PC-9 (cell line): ENCODE measurements around the gene SLCO4A1. TPM values are rescaled to one million over a fixed set of nuclear protein-coding genes. Genes with fewer than 3 reads are reported as not detected.

Source experiments
- BruUV-seq: library from RNA; stranded (reverse); fragments of 400-500 nt; replicated peaks from 2 replicates; lab custom pipeline; 2021; lab: Mats Ljungman, UMichigan
- CTCF ChIA-PET: fragments of 300-600 bp; sonication (Branson Sonifier 250); formaldehyde crosslinking; loops from one replicate; lab custom pipeline; 2022; ENCODE audit warnings: antibody characterized with exemption; lab: Charles Lee
- POLR2A ChIA-PET: fragments of 300-600 bp; sonication (Branson Sonifier 250); formaldehyde crosslinking; loops from one replicate; lab custom pipeline; 2022; ENCODE audit warnings: antibody characterized with exemption; ENCODE audit not compliant: unreplicated experiment; lab: Charles Lee
- DNase-seq, 2 experiments: peaks; one replicate each; pipeline versions ENCODE4 v3.0.0 to v3.0.0-alpha.2; 2015 to 2022; ENCODE audit warnings: mixed read lengths in 1 of 2
- H2AFZ ChIP-seq: fragments of 200-600 bp; sonication (generic); 2 replicates; pipeline ENCODE4 v1.8.1; 2017; ENCODE audit warnings: antibody characterized with exemption
- H3F3A ChIP-seq: fragments of 200-600 bp; sonication (generic); 2 replicates; pipeline ENCODE4 v1.8.1; 2017; ENCODE audit warnings: antibody characterized with exemption, mild to moderate bottlenecking, low read depth; ENCODE audit not compliant: insufficient read depth
- H3K27ac ChIP-seq: fragments of 200-600 bp; sonication (generic); 2 replicates; pipeline ENCODE4 v1.6.1; 2016; ENCODE audit warnings: mixed run types
- H3K27me3 ChIP-seq: fragments of 200-600 bp; sonication (generic); 2 replicates; pipeline ENCODE4 v1.6.1; 2016; ENCODE audit warnings: low read depth, mixed run types; ENCODE audit not compliant: insufficient read depth
- H3K36me3 ChIP-seq: fragments of 200-600 bp; sonication (generic); 2 replicates; pipeline ENCODE4 v1.6.1; 2016; ENCODE audit warnings: low read depth, mixed run types
- H3K4me1 ChIP-seq: fragments of 200-600 bp; sonication (generic); replicated peaks from 2 replicates; pipeline ENCODE4 v1.6.1; 2016; ENCODE audit warnings: mixed run types; ENCODE audit not compliant: insufficient read depth
- H3K4me2 ChIP-seq: fragments of 200-600 bp; sonication (generic); 2 replicates; pipeline ENCODE4 v1.6.1; 2017; ENCODE audit warnings: mixed run types
- H3K4me3 ChIP-seq: fragments of 200-600 bp; sonication (generic); 2 replicates; pipeline ENCODE4 v1.6.1; 2016; ENCODE audit warnings: mixed run types
- H3K79me2 ChIP-seq: fragments of 200-600 bp; sonication (generic); 2 replicates; pipeline ENCODE4 v1.6.1; 2017; ENCODE audit warnings: low read depth, mixed run types
- H3K9me2 ChIP-seq: fragments of 200-600 bp; sonication (generic); 2 replicates; pipeline ENCODE4 v1.8.1; 2017; ENCODE audit warnings: mild to moderate bottlenecking; ENCODE audit not compliant: insufficient read depth
- H3K9me3 ChIP-seq: fragments of 200-600 bp; sonication (generic); 2 replicates; pipeline ENCODE4 v1.8.1; 2016; ENCODE audit warnings: low read depth; ENCODE audit not compliant: insufficient read depth
- H4K20me1 ChIP-seq: fragments of 200-600 bp; sonication (generic); 2 replicates; pipeline ENCODE4 v1.8.1; 2017; ENCODE audit not compliant: insufficient read depth
- EZH2 ChIP-seq: fragments of 200-600 bp; sonication (generic); IDR thresholded peaks from 2 replicates; pipeline ENCODE4 v1.8.0; 2017; ENCODE audit warnings: antibody characterized with exemption, low read depth
- intact Hi-C: fragments of 100-400 bp; cut with micrococcal nuclease; formaldehyde crosslinking; loops from one replicate; pipeline ENCODE4 v1.10.0; 2022; ENCODE audit not compliant: unreplicated experiment
- total RNA-seq: library from RNA; stranded (reverse); gene quantifications from 2 replicates; pipeline ENCODE4 v1.2.3, GENCODE V29; 2021
- TF ChIP-seq, protein P1 (sequence below): fragments of 200-600 bp; sonication (generic); conservative IDR thresholded peaks from 2 replicates; pipeline ENCODE4 v1.6.1; 2017; ENCODE audit warnings: mixed run types, antibody characterized with exemption, mild to moderate bottlenecking, moderate library complexity

SLCO4A1 gene
- total RNA-seq, 1 experiment from 2014 or later, result 19.3 TPM

DNA sequence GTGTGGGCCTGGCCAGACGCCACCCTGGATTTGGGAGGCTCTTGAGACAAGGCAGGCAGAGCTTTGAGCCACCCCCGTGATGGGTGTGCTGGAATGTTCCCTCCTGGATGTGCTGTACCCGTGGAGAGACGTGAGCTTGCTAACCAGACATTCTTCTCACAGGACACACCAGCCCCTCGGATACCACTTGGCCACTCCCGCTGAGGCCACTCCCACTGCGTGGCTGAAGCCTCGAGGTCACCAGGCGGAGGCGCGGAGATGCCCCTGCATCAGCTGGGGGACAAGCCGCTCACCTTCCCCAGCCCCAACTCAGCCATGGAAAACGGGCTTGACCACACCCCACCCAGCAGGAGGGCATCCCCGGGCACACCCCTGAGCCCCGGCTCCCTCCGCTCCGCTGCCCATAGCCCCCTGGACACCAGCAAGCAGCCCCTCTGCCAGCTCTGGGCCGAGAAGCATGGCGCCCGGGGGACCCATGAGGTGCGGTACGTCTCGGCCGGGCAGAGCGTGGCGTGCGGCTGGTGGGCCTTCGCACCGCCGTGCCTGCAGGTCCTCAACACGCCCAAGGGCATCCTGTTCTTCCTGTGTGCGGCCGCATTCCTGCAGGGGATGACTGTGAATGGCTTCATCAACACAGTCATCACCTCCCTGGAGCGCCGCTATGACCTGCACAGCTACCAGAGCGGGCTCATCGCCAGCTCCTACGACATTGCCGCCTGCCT lies 14.1 kb downstream of the SLCO4A1 start:
- CTCF ChIA-PET, result interaction anchor here (0.6 kb wide), 1 partner anchor 156 kb away, joined by 6 read pairs; no protein-coding TSS in a partner anchor
- POLR2A ChIA-PET, result no interaction called here

DNA sequence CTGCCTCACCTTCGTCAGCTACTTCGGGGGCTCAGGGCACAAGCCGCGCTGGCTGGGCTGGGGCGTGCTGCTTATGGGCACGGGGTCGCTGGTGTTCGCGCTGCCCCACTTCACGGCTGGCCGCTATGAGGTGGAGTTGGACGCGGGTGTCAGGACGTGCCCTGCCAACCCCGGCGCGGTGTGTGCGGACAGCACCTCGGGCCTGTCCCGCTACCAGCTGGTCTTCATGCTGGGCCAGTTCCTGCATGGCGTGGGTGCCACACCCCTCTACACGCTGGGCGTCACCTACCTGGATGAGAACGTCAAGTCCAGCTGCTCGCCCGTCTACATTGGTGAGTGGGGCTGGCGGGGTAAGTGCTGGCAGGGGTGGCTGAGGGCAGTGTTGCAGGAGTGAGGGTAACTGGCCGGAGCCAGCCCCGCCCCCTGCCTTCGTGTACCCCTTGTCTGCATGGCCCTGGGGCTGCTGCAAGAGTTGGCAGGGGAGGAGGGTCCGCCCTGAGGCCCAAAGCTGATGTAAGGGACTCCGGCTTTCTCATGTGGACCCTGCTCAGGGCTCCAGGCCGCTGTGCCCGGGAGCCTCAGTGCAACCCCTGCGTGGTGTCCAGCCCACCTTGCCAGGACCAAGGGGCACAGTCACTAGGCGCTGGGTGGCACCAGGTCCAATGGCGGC lies 14.8 kb downstream of the SLCO4A1 start:
- BruUV-seq, result no TSS peak
- H3F3A ChIP-seq, result peaks cover 45% of the 10 kb centered on the region; the same call in 1 of the 2 replicates
- H3K4me2 ChIP-seq, result no peak overlapping the region
- H3K9me3 ChIP-seq, result no peaks in the 10 kb centered on the region
- H4K20me1 ChIP-seq, result peaks cover 82% of the 10 kb centered on the region
- H3K4me3 ChIP-seq, result no peak overlapping the region
- ChIA-PET POLR2A (no interaction called here), CTCF (no interaction called here)
- intact Hi-C loops, result no loop called here
- no peak overlapping the region for H2AFZ ChIP-seq
- H3K27ac ChIP-seq, result no peak overlapping the region
- H3K36me3 ChIP-seq, result peaks cover 34% of the 10 kb centered on the region
- H3K9me2 ChIP-seq, result no peaks in the 10 kb centered on the region
- no peak for DNase-seq
- H3K27me3 ChIP-seq, result no peaks in the 10 kb centered on the region
- peaks cover 13% of the 10 kb centered on the region for H3K4me1 ChIP-seq
- no peak for TF ChIP-seq EZH2
- TF ChIP-seq, protein P1, sequence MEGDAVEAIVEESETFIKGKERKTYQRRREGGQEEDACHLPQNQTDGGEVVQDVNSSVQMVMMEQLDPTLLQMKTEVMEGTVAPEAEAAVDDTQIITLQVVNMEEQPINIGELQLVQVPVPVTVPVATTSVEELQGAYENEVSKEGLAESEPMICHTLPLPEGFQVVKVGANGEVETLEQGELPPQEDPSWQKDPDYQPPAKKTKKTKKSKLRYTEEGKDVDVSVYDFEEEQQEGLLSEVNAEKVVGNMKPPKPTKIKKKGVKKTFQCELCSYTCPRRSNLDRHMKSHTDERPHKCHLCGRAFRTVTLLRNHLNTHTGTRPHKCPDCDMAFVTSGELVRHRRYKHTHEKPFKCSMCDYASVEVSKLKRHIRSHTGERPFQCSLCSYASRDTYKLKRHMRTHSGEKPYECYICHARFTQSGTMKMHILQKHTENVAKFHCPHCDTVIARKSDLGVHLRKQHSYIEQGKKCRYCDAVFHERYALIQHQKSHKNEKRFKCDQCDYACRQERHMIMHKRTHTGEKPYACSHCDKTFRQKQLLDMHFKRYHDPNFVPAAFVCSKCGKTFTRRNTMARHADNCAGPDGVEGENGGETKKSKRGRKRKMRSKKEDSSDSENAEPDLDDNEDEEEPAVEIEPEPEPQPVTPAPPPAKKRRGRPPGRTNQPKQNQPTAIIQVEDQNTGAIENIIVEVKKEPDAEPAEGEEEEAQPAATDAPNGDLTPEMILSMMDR, result no peak
- peaks cover 64% of the 10 kb centered on the region for H3K79me2 ChIP-seq

More for the DNA sequence above, 14.1 kb downstream of the SLCO4A1 start:
- Histone ChIP-seq H3K9me3 (no peaks in the 10 kb centered on the region), H3K9me2 (no peaks in the 10 kb centered on the region), H4K20me1 (peaks cover 85% of the 10 kb centered on the region), H3K4me3 (no peak overlapping the region), H3K27me3 (no peaks in the 10 kb centered on the region), H2AFZ (no peak overlapping the region), H3K27ac (no peak overlapping the region), H3K4me1 (peaks cover 20% of the 10 kb centered on the region), H3F3A (peaks cover 43% of the 10 kb centered on the region; the same call in 1 of the 2 replicates), H3K36me3 (peaks cover 31% of the 10 kb centered on the region), H3K4me2 (no peak overlapping the region), H3K79me2 (peaks cover 68% of the 10 kb centered on the region)
- no TSS peak for BruUV-seq
- TF ChIP-seq, protein P1, result no peak
- TF ChIP-seq EZH2, result no peak
- no peak for DNase-seq
- intact Hi-C loops, result no loop called here

DNA sequence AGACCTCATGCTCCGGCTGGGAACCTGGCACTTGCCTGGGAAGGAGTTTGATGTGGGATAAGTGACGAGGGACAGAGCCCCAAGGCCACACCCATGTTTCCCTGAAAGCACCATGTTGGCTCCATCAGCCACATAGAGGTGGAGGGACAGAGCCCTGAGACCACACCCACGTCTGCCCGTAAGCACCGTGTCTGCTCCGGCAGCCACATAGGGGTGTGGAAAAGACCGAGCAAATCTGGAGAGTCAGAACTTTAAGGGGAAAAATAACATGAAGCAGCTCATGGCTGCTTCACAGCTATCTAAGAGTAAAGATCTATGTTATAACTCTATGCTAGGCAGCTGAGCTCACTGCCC lies 15.3 kb downstream of the SLCO4A1 start:
- Histone ChIP-seq H3K4me2 (no peak overlapping the region), H3K4me1 (peaks cover 8% of the 10 kb centered on the region), H3F3A (peaks cover 43% of the 10 kb centered on the region; the same call in 1 of the 2 replicates), H3K4me3 (no peak overlapping the region), H3K27ac (no peak overlapping the region), H3K36me3 (peaks cover 32% of the 10 kb centered on the region), H3K9me2 (no peaks in the 10 kb centered on the region), H3K27me3 (no peaks in the 10 kb centered on the region), H3K79me2 (peaks cover 58% of the 10 kb centered on the region), H4K20me1 (peaks cover 79% of the 10 kb centered on the region), H2AFZ (no peak overlapping the region), H3K9me3 (no peaks in the 10 kb centered on the region)
- CTCF ChIA-PET, result no interaction called here
- no peak for DNase-seq
- no peak for TF ChIP-seq EZH2
- TF ChIP-seq, protein P1, result no peak
- POLR2A ChIA-PET, result no interaction called here
- intact Hi-C loops, result no loop called here
- no TSS peak for BruUV-seq
